BJ (cell line): ENCODE data around the gene MYO15A. TPM values are rescaled to one million over a fixed set of nuclear protein-coding genes. Genes with fewer than 3 reads are reported as not detected.
"Not testable (repeated sequence)": the region's sequence is repeated elsewhere in the genome, so short reads cannot be mapped to it uniquely, and the experiment has no call there.

Source experiments
- CTCF ChIA-PET: fragments of 350-600 bp; formaldehyde crosslinking; extraction: SDS; loops from one replicate; lab custom pipeline; 2021; ENCODE audit warnings: antibody characterized with exemption, inconsistent platforms; lab: Yijun Ruan, JAX
- POLR2A ChIA-PET: fragments of 300-600 bp; sonication (Branson Sonifier 250); formaldehyde crosslinking; extraction: SDS; loops from one replicate; lab custom pipeline; 2021; ENCODE audit warnings: antibody characterized with exemption; lab: Charles Lee
- DNase-seq: peaks from one replicate; pipeline ENCODE4 v3.0.0-alpha.2; 2011; ENCODE audit warnings: low read depth
- H3K27me3 ChIP-seq: 2 replicates; pipeline ENCODE4 v1.6.0; 2011; ENCODE audit warnings: low read length; ENCODE audit not compliant: control insufficient read depth, insufficient read depth
- H3K36me3 ChIP-seq: 2 replicates; pipeline ENCODE4 v1.5.1; 2011; ENCODE audit warnings: low read length; ENCODE audit not compliant: control insufficient read depth, insufficient read depth
- H3K4me3 ChIP-seq: 2 replicates; pipeline ENCODE4 v1.5.1; 2011; ENCODE audit warnings: low read depth, mild to moderate bottlenecking, control low read depth, low read length
- polyA plus RNA-seq: library from polyadenylated mRNA; depleted of rRNA; stranded (reverse); fragments of >200 nt; gene quantifications from 2 replicates; pipeline ENCODE4 v1.2.3, GENCODE V29; 2011
- TF ChIP-seq, protein P1 (sequence below): IDR thresholded peaks from 2 replicates; pipeline ENCODE4 v1.5.1; 2011; ENCODE audit warnings: low read depth, mild to moderate bottlenecking, control low read depth, inconsistent platforms, low read length, moderate library complexity; ENCODE audit not compliant: insufficient read depth

Gene MYO15A
- polyA plus RNA-seq, 1 experiment: 1.0 TPM

DNA sequence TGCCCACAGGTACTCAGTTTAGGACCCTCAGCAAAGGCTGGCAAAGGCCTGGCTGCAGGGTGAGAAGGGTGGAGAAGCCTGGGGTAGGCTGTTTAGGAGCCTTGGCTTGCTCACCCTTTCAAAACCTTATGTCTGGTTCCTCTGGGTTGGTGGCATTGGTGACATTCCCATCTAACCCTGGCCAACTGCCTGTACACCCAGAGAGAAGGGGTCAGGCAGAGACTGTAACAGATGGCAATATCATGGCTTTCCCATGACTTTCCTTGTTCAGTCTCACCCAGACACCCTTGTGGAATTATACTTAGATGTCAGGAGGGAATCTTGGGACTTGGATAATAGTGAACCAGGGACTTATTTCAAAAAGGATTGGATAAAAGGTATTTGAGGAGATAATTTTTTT is 98.4 kb downstream of the MYO15A start:
- Histone ChIP-seq H3K4me3 (no peak overlapping the region), H3K36me3 (peaks cover 35% of the 10 kb centered on the region), H3K27me3 (no peaks in the 10 kb centered on the region)
- no peak for DNase-seq
- POLR2A ChIA-PET: no interaction called here
- TF ChIP-seq, protein P1, sequence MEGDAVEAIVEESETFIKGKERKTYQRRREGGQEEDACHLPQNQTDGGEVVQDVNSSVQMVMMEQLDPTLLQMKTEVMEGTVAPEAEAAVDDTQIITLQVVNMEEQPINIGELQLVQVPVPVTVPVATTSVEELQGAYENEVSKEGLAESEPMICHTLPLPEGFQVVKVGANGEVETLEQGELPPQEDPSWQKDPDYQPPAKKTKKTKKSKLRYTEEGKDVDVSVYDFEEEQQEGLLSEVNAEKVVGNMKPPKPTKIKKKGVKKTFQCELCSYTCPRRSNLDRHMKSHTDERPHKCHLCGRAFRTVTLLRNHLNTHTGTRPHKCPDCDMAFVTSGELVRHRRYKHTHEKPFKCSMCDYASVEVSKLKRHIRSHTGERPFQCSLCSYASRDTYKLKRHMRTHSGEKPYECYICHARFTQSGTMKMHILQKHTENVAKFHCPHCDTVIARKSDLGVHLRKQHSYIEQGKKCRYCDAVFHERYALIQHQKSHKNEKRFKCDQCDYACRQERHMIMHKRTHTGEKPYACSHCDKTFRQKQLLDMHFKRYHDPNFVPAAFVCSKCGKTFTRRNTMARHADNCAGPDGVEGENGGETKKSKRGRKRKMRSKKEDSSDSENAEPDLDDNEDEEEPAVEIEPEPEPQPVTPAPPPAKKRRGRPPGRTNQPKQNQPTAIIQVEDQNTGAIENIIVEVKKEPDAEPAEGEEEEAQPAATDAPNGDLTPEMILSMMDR: no peak
- CTCF ChIA-PET: interaction anchor here (0.5 to 6.5 kb wide), 3 partner anchors 10 to 145 kb away, joined by 3 to 34 read pairs (median 4); no protein-coding TSS in a partner anchor

GRCh38 chr17:18208092-18208491 is 99.5 kb downstream of the MYO15A start:
- ChIA-PET CTCF (interaction anchor here (1.0 to 6.5 kb wide), 3 partner anchors 9 to 17 kb away, joined by 4 to 34 read pairs (median 6); no protein-coding TSS in a partner anchor), POLR2A (no interaction called here)
- H3K36me3 ChIP-seq: peaks cover 35% of the 10 kb centered on the region
- H3K4me3 ChIP-seq: no peak overlapping the region
- no peaks in the 10 kb centered on the region for H3K27me3 ChIP-seq
- no peak for DNase-seq
- TF ChIP-seq, protein P1: no peak

- Histone ChIP-seq H3K4me3 (no peak overlapping the region), H3K36me3 (peaks cover 12% of the 10 kb centered on the region), H3K27me3 (no peaks in the 10 kb centered on the region)
- CTCF ChIA-PET: no interaction called here
- POLR2A ChIA-PET: no interaction called here
- no peak for DNase-seq
- TF ChIP-seq, protein P1: no peak
Observed at GRCh38 chr17:18213666-18214270, 105.2 kb downstream of the MYO15A start.

GRCh38 chr17:18216906-18217305 is 108.3 kb downstream of the MYO15A start:
- DNase-seq, H3K27me3 ChIP-seq, H3K36me3 ChIP-seq, POLR2A ChIA-PET, H3K4me3 ChIP-seq: not testable (repeated sequence)
- CTCF ChIA-PET: interaction anchor here (0.6 to 2.3 kb wide), 11 partner anchors 9 to 323 kb away, joined by 3 to 14 read pairs (median 3); no protein-coding TSS in a partner anchor

- no peaks in the 10 kb centered on the region for H3K36me3 ChIP-seq
- no peak for DNase-seq
- POLR2A ChIA-PET: no interaction called here
- CTCF ChIA-PET: interaction anchor here (0.6 to 3.7 kb wide), 16 partner anchors 10 to 103 kb away, joined by 3 to 34 read pairs (median 5); no protein-coding TSS in a partner anchor
- TF ChIP-seq, protein P1: peak; percentile 97
- no peaks in the 10 kb centered on the region for H3K27me3 ChIP-seq
- H3K4me3 ChIP-seq: no peak overlapping the region
Observed at GRCh38 chr17:18217412-18218015, 109.0 kb downstream of the MYO15A start.
